Colonic mucosa (tissue), 4 donors: ENCODE measurements around the gene CARNS1. TPM values are rescaled to one million over a fixed set of nuclear protein-coding genes. Genes with fewer than 3 reads are reported as not detected.

Experiments
- DNase-seq: peaks from one replicate; pipeline ENCODE4 v3.0.0-alpha.2; 2020
- H3K27ac ChIP-seq: fragments of 200-600 bp; one replicate; pipeline ENCODE4 v1.8.0; 2021
- H3K27me3 ChIP-seq: fragments of 200-600 bp; one replicate; pipeline ENCODE4 v1.8.0; 2021
- H3K36me3 ChIP-seq: fragments of 200-600 bp; one replicate; pipeline ENCODE4 v1.8.0; 2021
- H3K4me1 ChIP-seq: fragments of 200-600 bp; one replicate; pipeline ENCODE4 v1.8.0; 2021; ENCODE audit warnings: mild to moderate bottlenecking
- H3K4me3 ChIP-seq: fragments of 200-600 bp; one replicate; pipeline ENCODE4 v1.8.0; 2021
- H3K9ac ChIP-seq, 2 donors: one replicate each; pipeline ENCODE4 v1.7.0; 2013; ENCODE audit warnings: control low read depth in 2 of 2, low read depth in 2 of 2, low read length in 2 of 2
- H3K9me3 ChIP-seq: fragments of 200-600 bp; one replicate; pipeline ENCODE4 v1.8.0; 2021
- intact Hi-C: fragments of 100-400 bp; cut with DNase I; formaldehyde crosslinking; loops from one replicate; pipeline ENCODE4 v1.14.1; 2022
- total RNA-seq, 2 donors: library from RNA; stranded (reverse); fragmentation: NEBNext Ultra II Directional in 1 of 2; extraction: Animal tissue kit (Norgen Biotek cat#: 25700) in 1 of 2; gene quantifications; one replicate each; pipeline ENCODE4 v1.2.1, GENCODE V29; 2021
- TF ChIP-seq, protein P1 (sequence below): fragments of 200-600 bp; IDR thresholded peaks from one replicate; pipeline ENCODE4 v1.8.0; 2022; ENCODE audit warnings: antibody characterized with exemption, mild to moderate bottlenecking
- donor health status: healthy.
- donor health status: DM: no; HTN: no; CAD: no.
- donor health status: DM: no; HTN: no; CAD: no.

CARNS1 gene
- total RNA-seq, 2 donors from 2014 or later = 0.20 to 0.32 TPM

DNA sequence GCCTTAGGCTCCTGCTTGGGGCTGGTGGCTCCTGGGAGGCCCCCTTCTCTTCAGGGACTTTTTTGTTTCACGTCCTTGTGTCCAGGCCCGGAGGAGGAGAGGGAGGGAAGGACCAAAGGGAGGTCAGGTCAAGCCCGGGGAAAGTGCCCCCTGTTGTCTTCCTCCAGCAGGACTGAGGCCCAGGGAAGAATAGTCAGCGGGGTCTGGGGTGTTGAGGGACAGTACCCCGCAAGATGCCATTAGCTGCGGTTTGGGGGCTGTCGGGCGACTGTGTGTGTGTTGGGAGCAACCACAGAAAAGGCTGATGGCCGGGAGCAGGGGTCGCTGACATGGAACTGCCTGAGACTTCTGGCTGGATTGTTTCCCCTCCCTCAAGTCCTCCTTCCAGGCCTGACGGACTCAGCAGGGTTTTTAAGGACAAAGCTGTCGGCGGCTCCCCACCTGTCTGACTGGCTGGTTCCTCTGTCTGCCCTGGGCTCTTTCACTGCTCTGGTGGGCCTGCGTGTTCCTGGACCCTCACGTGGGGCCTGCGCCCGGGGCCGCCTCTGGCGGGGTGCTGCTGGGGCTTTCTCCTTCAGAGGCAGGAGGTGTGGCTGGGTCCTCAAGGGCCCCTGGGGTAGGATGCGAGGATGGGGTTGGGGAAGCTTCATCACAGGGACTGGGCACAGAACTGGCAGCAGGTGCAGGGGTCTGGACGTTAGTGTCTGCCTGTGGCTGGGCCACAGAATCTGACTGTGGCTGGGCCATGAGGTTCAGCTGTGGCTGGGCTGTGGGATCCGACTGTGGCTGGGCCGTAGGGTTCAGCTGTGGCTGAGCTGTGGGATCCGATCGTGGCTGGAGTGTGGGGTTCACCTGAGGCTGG, 35.5 kb downstream of the CARNS1 start:
- no peaks in the 10 kb centered on the region for H3K36me3 ChIP-seq
- TF ChIP-seq, protein P1, sequence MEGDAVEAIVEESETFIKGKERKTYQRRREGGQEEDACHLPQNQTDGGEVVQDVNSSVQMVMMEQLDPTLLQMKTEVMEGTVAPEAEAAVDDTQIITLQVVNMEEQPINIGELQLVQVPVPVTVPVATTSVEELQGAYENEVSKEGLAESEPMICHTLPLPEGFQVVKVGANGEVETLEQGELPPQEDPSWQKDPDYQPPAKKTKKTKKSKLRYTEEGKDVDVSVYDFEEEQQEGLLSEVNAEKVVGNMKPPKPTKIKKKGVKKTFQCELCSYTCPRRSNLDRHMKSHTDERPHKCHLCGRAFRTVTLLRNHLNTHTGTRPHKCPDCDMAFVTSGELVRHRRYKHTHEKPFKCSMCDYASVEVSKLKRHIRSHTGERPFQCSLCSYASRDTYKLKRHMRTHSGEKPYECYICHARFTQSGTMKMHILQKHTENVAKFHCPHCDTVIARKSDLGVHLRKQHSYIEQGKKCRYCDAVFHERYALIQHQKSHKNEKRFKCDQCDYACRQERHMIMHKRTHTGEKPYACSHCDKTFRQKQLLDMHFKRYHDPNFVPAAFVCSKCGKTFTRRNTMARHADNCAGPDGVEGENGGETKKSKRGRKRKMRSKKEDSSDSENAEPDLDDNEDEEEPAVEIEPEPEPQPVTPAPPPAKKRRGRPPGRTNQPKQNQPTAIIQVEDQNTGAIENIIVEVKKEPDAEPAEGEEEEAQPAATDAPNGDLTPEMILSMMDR = no peak
- no peaks in the 10 kb centered on the region for H3K9me3 ChIP-seq
- H3K4me1 ChIP-seq = no peaks in the 10 kb centered on the region
- no peak for DNase-seq
- H3K27ac ChIP-seq = no peak overlapping the region
- H3K27me3 ChIP-seq = no peaks in the 10 kb centered on the region
- intact Hi-C loops = no loop called here
- H3K9ac ChIP-seq = peak overlapping the region in 1 of 2 donors; percentile 24
- H3K4me3 ChIP-seq = no peak overlapping the region

DNA sequence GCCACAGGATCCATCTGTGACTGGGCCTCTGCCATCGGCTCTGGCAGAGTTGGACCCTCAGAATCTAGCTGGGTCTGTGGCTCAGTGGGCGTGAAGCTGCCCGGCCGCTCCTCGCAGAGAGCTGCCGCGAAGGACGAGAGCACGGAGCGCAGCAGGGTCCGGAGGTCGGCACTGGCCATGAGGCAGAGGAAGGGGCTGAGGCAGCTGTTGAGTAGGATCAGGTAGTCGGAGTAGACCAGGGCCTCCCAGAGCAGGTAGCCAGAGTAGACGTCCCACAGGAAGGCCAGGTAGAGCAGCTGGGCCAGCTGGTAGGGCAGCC, 36.1 kb downstream of the CARNS1 start:
- H3K4me3 ChIP-seq = no peak overlapping the region
- no peak for DNase-seq
- no peaks in the 10 kb centered on the region for H3K27me3 ChIP-seq
- TF ChIP-seq, protein P1 = no peak
- no peaks in the 10 kb centered on the region for H3K4me1 ChIP-seq
- no peaks in the 10 kb centered on the region for H3K9me3 ChIP-seq
- H3K9ac ChIP-seq = no peak overlapping the region
- H3K36me3 ChIP-seq = no peaks in the 10 kb centered on the region
- no peak overlapping the region for H3K27ac ChIP-seq
- intact Hi-C loops = no loop called here

- Histone ChIP-seq H3K4me3 (no peak within 1 kb of the TSS), H3K4me1 (no peaks in the 10 kb centered on the region), H3K27me3 (no peaks in the 10 kb centered on the region), H3K9ac (no peak within 1 kb of the TSS), H3K36me3 (no peaks in the 10 kb centered on the region), H3K9me3 (no peaks in the 10 kb centered on the region), H3K27ac (no peak within 1 kb of the TSS)
- intact Hi-C loops = no loop called here
- no peak for DNase-seq
- TF ChIP-seq, protein P1 = no peak
Measured at GRCh38 chr11:67452141-67452952, 36.9 kb downstream of the CARNS1 start, which contains the start of gene GPR152. GPR152 (minus strand) TSS chr11:67452729; CDS start chr11:67452724, 5 bp downstream.

DNA sequence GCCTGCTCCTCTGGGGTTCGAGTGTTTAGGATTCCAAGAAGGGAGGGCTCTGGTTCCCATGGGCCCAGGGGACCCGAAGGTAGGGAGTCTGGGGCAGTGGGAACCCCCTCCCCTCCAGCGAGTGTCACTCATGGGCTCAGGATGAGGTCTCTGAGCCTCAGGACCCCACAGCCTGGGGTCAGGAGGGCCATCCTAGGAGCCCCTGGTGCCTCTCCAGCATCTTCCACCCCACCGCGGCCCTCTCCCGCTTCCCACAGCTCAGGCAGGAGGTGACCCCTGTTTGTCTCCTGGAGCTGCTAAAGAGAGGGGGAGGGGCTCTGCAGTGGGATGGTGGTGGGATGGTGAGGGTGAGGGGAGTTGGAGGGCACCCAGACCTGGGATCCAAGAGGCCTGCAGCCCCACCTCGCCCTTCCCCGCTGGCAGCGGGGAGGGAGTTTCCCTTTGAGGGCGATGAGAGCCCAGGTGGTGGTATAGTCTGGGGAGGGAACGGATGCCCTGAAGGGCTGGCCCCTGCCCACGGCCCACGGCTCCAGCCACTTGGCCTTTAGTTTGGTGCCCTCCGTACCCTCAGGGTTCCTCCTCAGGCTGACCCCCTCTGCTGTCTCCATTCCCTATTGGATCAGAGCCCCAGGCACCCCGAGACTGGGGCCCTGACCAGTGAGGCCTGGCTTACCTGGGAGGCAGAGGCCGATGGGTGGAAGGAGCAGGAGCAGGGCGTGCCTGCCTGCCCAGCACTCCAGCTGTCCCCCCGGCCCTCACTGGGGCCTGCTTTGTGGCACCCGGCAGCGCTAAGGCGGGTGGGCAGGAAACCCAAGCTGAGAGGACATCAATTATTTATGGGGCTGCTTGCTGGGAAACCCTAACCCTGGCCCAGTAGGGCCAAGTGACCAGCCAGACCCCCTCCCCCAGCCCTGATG, 38.6 kb downstream of the CARNS1 start:
- no peaks in the 10 kb centered on the region for H3K4me1 ChIP-seq
- H3K9me3 ChIP-seq = no peaks in the 10 kb centered on the region
- intact Hi-C loops = no loop called here
- DNase-seq = no peak
- H3K4me3 ChIP-seq = no peak overlapping the region
- H3K36me3 ChIP-seq = no peaks in the 10 kb centered on the region
- H3K9ac ChIP-seq = no peak overlapping the region
- no peak overlapping the region for H3K27ac ChIP-seq
- no peaks in the 10 kb centered on the region for H3K27me3 ChIP-seq
- TF ChIP-seq, protein P1 = no peak

DNA sequence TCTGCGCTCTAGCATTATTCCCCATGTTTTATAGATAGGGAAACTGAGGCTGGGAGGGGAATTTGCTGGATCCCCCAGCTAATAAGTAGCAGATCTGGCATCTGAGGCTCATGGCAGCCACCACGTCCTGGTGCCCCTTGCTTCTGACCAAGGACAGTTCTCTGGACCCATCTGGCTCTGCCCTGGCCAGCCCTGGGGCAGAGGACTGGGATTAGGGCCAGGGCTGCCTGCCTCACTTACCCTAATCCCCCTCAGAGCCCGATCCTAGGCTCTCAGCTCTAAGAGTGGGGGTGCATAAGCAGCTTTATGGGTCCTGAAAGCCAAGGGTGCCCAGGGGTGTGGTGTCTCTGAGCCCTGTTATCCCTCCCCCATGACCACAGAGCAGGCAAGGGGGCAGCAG, 39.6 kb downstream of the CARNS1 start, which contains the start of gene CABP4:
Gene CABP4 (plus strand): TSS at position 301 of the 400 bp plus-strand sequence. CDS start 70 bp downstream, at position 371.
- Histone ChIP-seq H3K27me3 (no peaks in the 10 kb centered on the region), H3K4me3 (no peak within 1 kb of the TSS), H3K9ac (no peak within 1 kb of the TSS), H3K4me1 (no peaks in the 10 kb centered on the region), H3K27ac (no peak within 1 kb of the TSS), H3K36me3 (no peaks in the 10 kb centered on the region), H3K9me3 (no peaks in the 10 kb centered on the region)
- intact Hi-C loops = no loop called here
- TF ChIP-seq, protein P1 = no peak
- DNase-seq = no peak
